Activated T-cell treated with anti-CD3 and anti-CD28 coated beads, Interleukin-2, amount 50 U/mL, for 24 hours (primary cell): ENCODE data around the gene MGST1.
"Not testable (repeated sequence)": the region's sequence is repeated elsewhere in the genome, so short reads cannot be mapped to it uniquely, and the experiment has no call there.

Experiments used
- DNase-seq: peaks from one replicate; pipeline ENCODE4 v3.0.0-alpha.2; 2020
- H3K27ac Mint-ChIP-seq: 2 replicates; pipeline ENCODE4 v1.8.0; 2020; ENCODE audit warnings: mild to moderate bottlenecking, mixed read lengths
- H3K27me3 Mint-ChIP-seq: 2 replicates; pipeline ENCODE4 v1.8.0; 2020; ENCODE audit warnings: mixed read lengths
- H3K36me3 Mint-ChIP-seq: 2 replicates; pipeline ENCODE4 v1.8.0; 2020; ENCODE audit warnings: low read depth, mixed read lengths
- H3K4me1 Mint-ChIP-seq: 2 replicates; pipeline ENCODE4 v1.8.0; 2020; ENCODE audit warnings: low read depth, mixed read lengths
- H3K4me3 Mint-ChIP-seq: 2 replicates; pipeline ENCODE4 v1.8.0; 2020; ENCODE audit warnings: mild to moderate bottlenecking, moderate library complexity, mixed read lengths
- H3K9me3 Mint-ChIP-seq: 2 replicates; pipeline ENCODE4 v1.8.0; 2020; ENCODE audit warnings: mixed read lengths

Gene MGST1

GRCh38 chr12:16382652-16383312, 35.3 kb downstream of the MGST1 start:
- DNase-seq, H3K36me3 Mint-ChIP-seq, H3K4me1 Mint-ChIP-seq, H3K27ac Mint-ChIP-seq, H3K4me3 Mint-ChIP-seq, H3K9me3 Mint-ChIP-seq, H3K27me3 Mint-ChIP-seq: not testable (repeated sequence)

GRCh38 chr12:16384732-16385131, 37.3 kb downstream of the MGST1 start:
- no peaks in the 10 kb centered on the region for H3K27me3 Mint-ChIP-seq
- no peaks in the 10 kb centered on the region for H3K4me1 Mint-ChIP-seq
- H3K27ac Mint-ChIP-seq = no peak overlapping the region
- H3K9me3 Mint-ChIP-seq = peaks cover 12% of the 10 kb centered on the region
- no peak overlapping the region for H3K4me3 Mint-ChIP-seq
- no peak for DNase-seq
- no peaks in the 10 kb centered on the region for H3K36me3 Mint-ChIP-seq

DNA sequence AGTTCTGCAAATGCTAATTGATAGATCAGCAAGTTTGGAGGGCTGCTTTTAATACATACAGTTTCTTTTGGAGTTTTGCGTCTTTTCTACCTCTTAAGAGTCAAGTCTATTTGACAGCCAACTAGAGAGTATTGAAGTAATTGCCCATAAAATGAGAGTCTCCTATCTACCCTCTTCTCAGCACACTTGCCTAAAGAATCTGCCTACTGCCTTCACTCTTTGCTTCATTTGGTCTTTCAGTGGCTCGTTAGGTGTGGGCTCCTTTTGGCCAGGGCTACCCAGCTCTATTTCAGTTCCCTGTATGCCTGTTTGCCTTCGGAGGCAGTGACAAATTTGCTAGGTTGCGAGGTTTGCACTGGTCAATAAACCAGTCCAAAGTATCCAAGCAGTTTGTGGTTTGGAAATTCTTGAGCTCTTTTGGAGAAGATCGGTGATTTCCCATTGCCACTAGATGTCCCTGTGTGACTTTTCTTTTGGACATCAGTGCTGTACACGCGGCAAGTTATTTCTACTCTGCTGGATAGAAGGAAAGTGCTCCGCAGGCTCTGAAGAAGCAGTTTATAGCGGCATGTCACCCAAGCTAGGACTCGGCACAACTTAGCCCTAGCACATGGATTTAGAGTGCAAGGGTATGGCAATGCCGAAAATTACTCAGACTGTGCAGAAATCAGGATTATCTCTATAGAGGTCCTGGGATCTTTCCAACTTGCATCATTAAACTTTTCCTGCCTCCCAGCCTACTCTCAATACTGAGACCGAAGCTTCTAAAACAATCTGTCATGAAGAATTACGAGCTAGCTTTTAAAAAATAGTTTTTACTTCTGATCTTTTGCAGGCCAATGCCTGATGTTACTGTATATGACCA, 38.6 kb downstream of the MGST1 start:
- Mint-ChIP-seq H3K4me3 (no peak overlapping the region), H3K27ac (no peak overlapping the region), H3K4me1 (no peaks in the 10 kb centered on the region), H3K27me3 (no peaks in the 10 kb centered on the region), H3K9me3 (peaks cover 6% of the 10 kb centered on the region), H3K36me3 (no peaks in the 10 kb centered on the region)
- DNase-seq = no peak

DNA sequence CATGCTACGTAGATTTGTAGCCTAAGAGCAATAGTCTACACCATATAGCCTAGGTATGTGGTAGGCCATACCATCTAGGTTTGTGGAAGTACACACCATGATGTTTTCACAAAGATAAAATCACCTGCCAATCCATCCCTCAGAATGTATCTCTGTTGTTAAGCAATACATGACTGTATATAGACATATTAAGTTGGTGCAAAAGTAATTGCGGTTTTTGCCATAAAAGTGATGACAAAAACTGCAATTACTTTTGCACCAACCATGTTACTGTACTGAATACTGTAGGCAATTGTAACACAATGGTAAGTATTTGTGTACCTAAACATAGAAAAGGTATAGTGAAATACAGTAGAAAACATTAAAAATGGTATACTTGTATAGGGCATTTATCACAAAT, 40.5 kb downstream of the MGST1 start:
- Mint-ChIP-seq H3K4me1 (no peaks in the 10 kb centered on the region), H3K27ac (no peak overlapping the region), H3K9me3 (peaks cover 4% of the 10 kb centered on the region), H3K4me3 (no peak overlapping the region), H3K36me3 (no peaks in the 10 kb centered on the region), H3K27me3 (no peaks in the 10 kb centered on the region)
- DNase-seq = no peak

- no peak for DNase-seq
- Mint-ChIP-seq H3K27me3 (no peaks in the 10 kb centered on the region), H3K27ac (no peak overlapping the region), H3K4me3 (no peak overlapping the region), H3K4me1 (no peaks in the 10 kb centered on the region), H3K9me3 (peaks cover 7% of the 10 kb centered on the region), H3K36me3 (no peaks in the 10 kb centered on the region)
Observed at GRCh38 chr12:16389594-16389993, 42.1 kb downstream of the MGST1 start.

DNA sequence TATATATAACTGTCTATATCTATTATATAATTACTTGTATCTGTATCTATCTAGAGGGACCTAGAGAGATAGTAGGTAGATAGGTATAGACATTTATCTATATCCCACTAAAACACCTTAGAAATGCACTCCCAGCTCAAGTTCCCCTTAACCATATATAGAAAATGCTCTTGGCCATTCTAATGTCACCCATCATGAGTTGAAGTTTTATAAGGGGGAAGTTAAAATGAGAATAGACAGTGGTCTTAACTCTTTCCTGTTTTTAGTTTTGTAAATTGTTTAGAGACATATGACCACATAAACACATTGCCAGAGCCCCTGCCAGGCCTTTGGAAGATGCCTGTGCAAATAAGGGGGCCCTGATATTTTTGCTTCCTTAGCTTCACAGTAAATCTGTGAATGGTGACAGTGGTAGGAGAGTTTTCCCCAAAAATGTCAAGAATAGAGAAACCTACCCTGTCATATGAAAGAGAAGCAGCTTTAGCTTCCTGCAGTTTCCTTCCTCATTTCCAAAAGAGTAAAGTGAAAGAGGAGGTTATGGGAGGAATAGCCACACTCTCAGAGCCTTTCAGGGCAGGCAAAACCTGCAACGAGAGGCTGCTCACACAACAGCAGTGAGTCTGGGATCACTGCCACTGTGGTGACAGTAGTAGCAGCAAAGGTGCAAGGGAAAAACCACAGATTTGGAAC, 45.5 kb downstream of the MGST1 start:
- peaks cover 5% of the 10 kb centered on the region for H3K9me3 Mint-ChIP-seq
- no peaks in the 10 kb centered on the region for H3K36me3 Mint-ChIP-seq
- H3K27me3 Mint-ChIP-seq = no peaks in the 10 kb centered on the region
- no peaks in the 10 kb centered on the region for H3K4me1 Mint-ChIP-seq
- no peak overlapping the region for H3K27ac Mint-ChIP-seq
- no peak overlapping the region for H3K4me3 Mint-ChIP-seq
- no peak for DNase-seq

- Mint-ChIP-seq H3K27ac (no peak overlapping the region), H3K27me3 (no peaks in the 10 kb centered on the region), H3K9me3 (peaks cover 2% of the 10 kb centered on the region), H3K4me3 (no peak overlapping the region), H3K4me1 (no peaks in the 10 kb centered on the region), H3K36me3 (no peaks in the 10 kb centered on the region)
- no peak for DNase-seq
Observed at GRCh38 chr12:16399101-16399500, 51.7 kb downstream of the MGST1 start.

- DNase-seq, H3K27me3 Mint-ChIP-seq, H3K27ac Mint-ChIP-seq, H3K36me3 Mint-ChIP-seq, H3K4me3 Mint-ChIP-seq, H3K4me1 Mint-ChIP-seq: not testable (repeated sequence)
- peaks cover 11% of the 10 kb centered on the region for H3K9me3 Mint-ChIP-seq
Observed at GRCh38 chr12:16401835-16402234, 54.4 kb downstream of the MGST1 start.

- Mint-ChIP-seq H3K4me1 (no peaks in the 10 kb centered on the region), H3K27me3 (no peaks in the 10 kb centered on the region), H3K27ac (no peak overlapping the region), H3K4me3 (no peak overlapping the region), H3K36me3 (no peaks in the 10 kb centered on the region), H3K9me3 (peaks cover 18% of the 10 kb centered on the region)
- no peak for DNase-seq
Observed at GRCh38 chr12:16407346-16407745, 59.9 kb downstream of the MGST1 start.
